ENCODE results near the gene ITPR1.

DNA sequence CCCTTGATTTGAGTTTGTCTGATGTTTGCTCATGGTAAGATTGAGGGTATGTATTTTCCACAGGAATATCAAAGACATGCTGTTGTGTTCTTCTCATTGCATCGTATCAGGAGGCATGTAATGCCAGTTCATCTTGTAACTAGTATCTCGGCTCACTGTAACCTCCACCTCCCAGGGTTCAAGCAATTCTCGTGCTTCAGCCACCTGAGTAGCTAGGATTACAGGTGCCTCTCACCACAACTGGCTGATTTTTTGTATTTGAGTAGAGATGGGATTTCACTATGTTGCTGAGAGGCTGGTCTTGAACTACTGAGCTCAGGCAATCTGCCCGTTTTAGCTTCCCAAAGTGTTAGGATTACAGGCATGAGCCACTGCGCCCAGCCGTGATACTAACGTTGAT lies 323.2 kb downstream of the ITPR1 start:
- TF ChIP-seq JUND (IDR thresholded peaks at IDR 0.05; ENCODE audit: low read depth, low read length) (no peak), STAT3 (IDR thresholded peaks at IDR 0.05; ENCODE audit: low read depth, low read length) (no peak), SREBF2 (IDR thresholded peaks at IDR 0.05; ENCODE audit: low read length) (no peak), RAD21 (IDR thresholded peaks at IDR 0.05; ENCODE audit: insufficient read depth, low read depth, low read length) (no peak), TAF1 (IDR thresholded peaks at IDR 0.05; ENCODE audit: borderline replicate concordance, low read depth, low read length) (no peak), KDM1A (IDR thresholded peaks at IDR 0.05; ENCODE audit: borderline replicate concordance) (no peak), NR2C2 (IDR thresholded peaks at IDR 0.05; ENCODE audit: borderline replicate concordance, control insufficient read depth, insufficient read length, low read depth) (no peak), CHD2 (IDR thresholded peaks at IDR 0.05; ENCODE audit: borderline replicate concordance, low read depth, low read length) (no peak), ZNF217 (IDR thresholded peaks at IDR 0.05) (no peak), EZH2 (IDR thresholded peaks at IDR 0.05; ENCODE audit: borderline replicate concordance, control insufficient read depth, low read depth, low read length) (no peak), MTA3 (IDR thresholded peaks at IDR 0.05; ENCODE audit: borderline replicate concordance, low read length) (no peak), SMAD1 (IDR thresholded peaks at IDR 0.05; ENCODE audit: low read depth, partially characterized antibody) (no peak), EGR1 (IDR thresholded peaks at IDR 0.05; ENCODE audit: borderline replicate concordance in 1 of 2, low read depth in 2 of 2, low read length in 2 of 2) (no peak)
- TF ChIP-seq, protein P1, sequence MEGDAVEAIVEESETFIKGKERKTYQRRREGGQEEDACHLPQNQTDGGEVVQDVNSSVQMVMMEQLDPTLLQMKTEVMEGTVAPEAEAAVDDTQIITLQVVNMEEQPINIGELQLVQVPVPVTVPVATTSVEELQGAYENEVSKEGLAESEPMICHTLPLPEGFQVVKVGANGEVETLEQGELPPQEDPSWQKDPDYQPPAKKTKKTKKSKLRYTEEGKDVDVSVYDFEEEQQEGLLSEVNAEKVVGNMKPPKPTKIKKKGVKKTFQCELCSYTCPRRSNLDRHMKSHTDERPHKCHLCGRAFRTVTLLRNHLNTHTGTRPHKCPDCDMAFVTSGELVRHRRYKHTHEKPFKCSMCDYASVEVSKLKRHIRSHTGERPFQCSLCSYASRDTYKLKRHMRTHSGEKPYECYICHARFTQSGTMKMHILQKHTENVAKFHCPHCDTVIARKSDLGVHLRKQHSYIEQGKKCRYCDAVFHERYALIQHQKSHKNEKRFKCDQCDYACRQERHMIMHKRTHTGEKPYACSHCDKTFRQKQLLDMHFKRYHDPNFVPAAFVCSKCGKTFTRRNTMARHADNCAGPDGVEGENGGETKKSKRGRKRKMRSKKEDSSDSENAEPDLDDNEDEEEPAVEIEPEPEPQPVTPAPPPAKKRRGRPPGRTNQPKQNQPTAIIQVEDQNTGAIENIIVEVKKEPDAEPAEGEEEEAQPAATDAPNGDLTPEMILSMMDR (IDR thresholded peaks at IDR 0.05 in 2 of 3, conservative IDR thresholded peaks at IDR 0.05 in 1 of 3; ENCODE audit: control insufficient read depth in 2 of 3, extremely low read depth in 1 of 3, insufficient read depth in 1 of 3, low read depth in 3 of 3, low read length in 3 of 3): no peak

All from GM12878 (cell line).